ENCODE measurements around the gene ZFR2. TPM values are rescaled to one million over a fixed set of nuclear protein-coding genes. Genes with fewer than 3 reads are reported as not detected.

The ZFR2 gene
- total RNA-seq, 2 experiments from 2014 or later: 0.73 to 0.82 TPM

- Mint-ChIP-seq H3K27ac (no peak overlapping the region), H3K9me3 (peaks cover 2% of the 10 kb centered on the region), H3K4me3 (no peak overlapping the region), H3K4me1 (ENCODE audit: low read depth) (no peaks in the 10 kb centered on the region), H3K36me3 (ENCODE audit: low read depth) (peaks cover 4% of the 10 kb centered on the region), H3K27me3 (no peaks in the 10 kb centered on the region)
- Histone ChIP-seq H3K4me3 (ENCODE audit: low read length) (no peak overlapping the region), H3K9me3 (ENCODE audit: control insufficient read depth in 1 of 2, insufficient read depth in 1 of 2, low read length in 2 of 2) (peaks cover 0 to 14% of the 10 kb centered on the region in 2 experiments), H3K27me3 (ENCODE audit: control insufficient read depth in 1 of 2, insufficient read depth in 2 of 2, low read length in 2 of 2) (no peaks in the 10 kb centered on the region), H3K27ac (ENCODE audit: low read depth in 1 of 2, low read length in 2 of 2) (no peak overlapping the region), H3K36me3 (ENCODE audit: insufficient read depth, low read length) (no peaks in the 10 kb centered on the region), H3K4me1 (ENCODE audit: insufficient read depth, low read length) (peaks cover 3% of the 10 kb centered on the region)
- POLR2A ChIA-PET: no interaction called here
- intact Hi-C loops (cut with DNase I, micrococcal nuclease): no loop called here
- CTCF ChIA-PET: no interaction called here
- DNase-seq: no peak
- no peak for TF ChIP-seq CTCF (IDR thresholded peaks at IDR 0.05)
- ATAC-seq (ENCODE audit: poor library complexity): no peak
Measured at GRCh38 chr19:3792114-3792513, 76.7 kb downstream of the ZFR2 start.

- no peak for TF ChIP-seq CTCF (IDR thresholded peaks at IDR 0.05)
- intact Hi-C loops (cut with DNase I, micrococcal nuclease): no loop called here
- H3K4me1 Mint-ChIP-seq (ENCODE audit: low read depth): no peaks in the 10 kb centered on the region
- Histone ChIP-seq H3K27me3 (ENCODE audit: control insufficient read depth in 1 of 2, insufficient read depth in 2 of 2, low read length in 2 of 2) (no peaks in the 10 kb centered on the region), H3K9me3 (ENCODE audit: control insufficient read depth in 1 of 2, insufficient read depth in 1 of 2, low read length in 2 of 2) (peaks cover 0 to 14% of the 10 kb centered on the region in 2 experiments), H3K36me3 (ENCODE audit: insufficient read depth, low read length) (no peaks in the 10 kb centered on the region), H3K4me1 (ENCODE audit: insufficient read depth, low read length) (peaks cover 8% of the 10 kb centered on the region), H3K27ac (ENCODE audit: low read depth in 1 of 2, low read length in 2 of 2) (no peak overlapping the region), H3K4me3 (ENCODE audit: low read length) (no peak overlapping the region)
- DNase-seq (no peak), ATAC-seq (ENCODE audit: poor library complexity) (no peak)
- H3K27me3 Mint-ChIP-seq: no peaks in the 10 kb centered on the region
- H3K4me3 Mint-ChIP-seq: no peak overlapping the region
- H3K9me3 Mint-ChIP-seq: no peaks in the 10 kb centered on the region
- H3K36me3 Mint-ChIP-seq (ENCODE audit: low read depth): no peaks in the 10 kb centered on the region
- no peak overlapping the region for H3K27ac Mint-ChIP-seq
- CTCF ChIA-PET: no interaction called here
- POLR2A ChIA-PET: no interaction called here
Measured at GRCh38 chr19:3790941-3791340, 77.9 kb downstream of the ZFR2 start.

GRCh38 chr19:3790209-3790734 lies 78.6 kb downstream of the ZFR2 start:
- Histone ChIP-seq H3K36me3 (ENCODE audit: insufficient read depth, low read length) (no peaks in the 10 kb centered on the region), H3K27me3 (ENCODE audit: control insufficient read depth in 1 of 2, insufficient read depth in 2 of 2, low read length in 2 of 2) (no peaks in the 10 kb centered on the region), H3K27ac (ENCODE audit: low read depth in 1 of 2, low read length in 2 of 2) (no peak overlapping the region), H3K9me3 (ENCODE audit: control insufficient read depth in 1 of 2, insufficient read depth in 1 of 2, low read length in 2 of 2) (peaks cover 0 to 14% of the 10 kb centered on the region in 2 experiments), H3K4me1 (ENCODE audit: insufficient read depth, low read length) (peaks cover 12% of the 10 kb centered on the region), H3K4me3 (ENCODE audit: low read length) (no peak overlapping the region)
- Mint-ChIP-seq H3K9me3 (no peaks in the 10 kb centered on the region), H3K4me3 (no peak overlapping the region), H3K27me3 (no peaks in the 10 kb centered on the region), H3K27ac (no peak overlapping the region), H3K4me1 (ENCODE audit: low read depth) (no peaks in the 10 kb centered on the region), H3K36me3 (ENCODE audit: low read depth) (no peaks in the 10 kb centered on the region)
- intact Hi-C loops (cut with DNase I, micrococcal nuclease): no loop called here
- TF ChIP-seq CTCF (IDR thresholded peaks at IDR 0.05): no peak
- ATAC-seq (ENCODE audit: poor library complexity) (no peak), DNase-seq (no peak)
- ChIA-PET CTCF (no interaction called here), POLR2A (no interaction called here)
